WTC11 (cell line): ENCODE data around the gene PUDP.

Experiments used
- E2F1 ChIP-seq: sonication (generic); formaldehyde crosslinking; IDR thresholded peaks from 2 replicates; pipeline ENCODE4 v1.8.0; 2022; ENCODE audit warnings: mild to moderate bottlenecking, missing genetic modification reagents
- ELF4 ChIP-seq: sonication (generic); formaldehyde crosslinking; IDR thresholded peaks from 2 replicates; pipeline ENCODE4 v1.8.1; 2022; ENCODE audit warnings: low read depth, mild to moderate bottlenecking, moderate library complexity, missing genetic modification reagents
- ESRRA ChIP-seq: sonication (generic); formaldehyde crosslinking; IDR thresholded peaks from 2 replicates; pipeline ENCODE4 v1.8.1; 2022; ENCODE audit warnings: mild to moderate bottlenecking, missing genetic modification reagents, borderline replicate concordance
- MAX ChIP-seq: sonication (generic); formaldehyde crosslinking; IDR thresholded peaks from 2 replicates; pipeline ENCODE4 v1.8.0; 2022; ENCODE audit warnings: mild to moderate bottlenecking, missing genetic modification reagents
- MYBL2 ChIP-seq: sonication (generic); formaldehyde crosslinking; IDR thresholded peaks from 2 replicates; pipeline ENCODE4 v1.8.1; 2023; ENCODE audit warnings: mild to moderate bottlenecking, moderate library complexity, missing genetic modification reagents
- NFE2L1 ChIP-seq: sonication (generic); formaldehyde crosslinking; IDR thresholded peaks from 2 replicates; pipeline ENCODE4 v1.8.1; 2023; ENCODE audit warnings: missing genetic modification reagents
- TP53 ChIP-seq: sonication (generic); formaldehyde crosslinking; IDR thresholded peaks from 2 replicates; pipeline ENCODE4 v1.8.1; 2023; ENCODE audit warnings: mild to moderate bottlenecking, missing genetic modification reagents
- ZNF232 ChIP-seq: sonication (generic); formaldehyde crosslinking; IDR thresholded peaks from 2 replicates; pipeline ENCODE4 v1.8.0; 2022; ENCODE audit warnings: mild to moderate bottlenecking, missing genetic modification reagents
- TF ChIP-seq, protein P1 (sequence below): fragments of 200-600 bp; IDR thresholded peaks from 2 replicates; pipeline ENCODE4 v1.8.0; 2022; ENCODE audit warnings: antibody characterized with exemption
- TF ChIP-seq, protein P2 (sequence below): sonication (generic); formaldehyde crosslinking; IDR thresholded peaks from 2 replicates; pipeline ENCODE4 v1.8.1; 2023; ENCODE audit warnings: mild to moderate bottlenecking, missing genetic modification reagents, moderate library complexity

- no peak for TF ChIP-seq ESRRA
- TF ChIP-seq, protein P1, sequence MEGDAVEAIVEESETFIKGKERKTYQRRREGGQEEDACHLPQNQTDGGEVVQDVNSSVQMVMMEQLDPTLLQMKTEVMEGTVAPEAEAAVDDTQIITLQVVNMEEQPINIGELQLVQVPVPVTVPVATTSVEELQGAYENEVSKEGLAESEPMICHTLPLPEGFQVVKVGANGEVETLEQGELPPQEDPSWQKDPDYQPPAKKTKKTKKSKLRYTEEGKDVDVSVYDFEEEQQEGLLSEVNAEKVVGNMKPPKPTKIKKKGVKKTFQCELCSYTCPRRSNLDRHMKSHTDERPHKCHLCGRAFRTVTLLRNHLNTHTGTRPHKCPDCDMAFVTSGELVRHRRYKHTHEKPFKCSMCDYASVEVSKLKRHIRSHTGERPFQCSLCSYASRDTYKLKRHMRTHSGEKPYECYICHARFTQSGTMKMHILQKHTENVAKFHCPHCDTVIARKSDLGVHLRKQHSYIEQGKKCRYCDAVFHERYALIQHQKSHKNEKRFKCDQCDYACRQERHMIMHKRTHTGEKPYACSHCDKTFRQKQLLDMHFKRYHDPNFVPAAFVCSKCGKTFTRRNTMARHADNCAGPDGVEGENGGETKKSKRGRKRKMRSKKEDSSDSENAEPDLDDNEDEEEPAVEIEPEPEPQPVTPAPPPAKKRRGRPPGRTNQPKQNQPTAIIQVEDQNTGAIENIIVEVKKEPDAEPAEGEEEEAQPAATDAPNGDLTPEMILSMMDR, result no peak; the same call in 1 of the 2 replicates
- no peak for TF ChIP-seq TP53 (CRISPR knock-in tag)
- no peak for TF ChIP-seq MYBL2 (CRISPR knock-in tag)
- TF ChIP-seq ELF4, result no peak
- TF ChIP-seq MAX (CRISPR knock-in tag), result no peak
- TF ChIP-seq ZNF232 (CRISPR knock-in tag), result no peak
- TF ChIP-seq NFE2L1 (CRISPR knock-in tag), result no peak
- TF ChIP-seq, protein P2, sequence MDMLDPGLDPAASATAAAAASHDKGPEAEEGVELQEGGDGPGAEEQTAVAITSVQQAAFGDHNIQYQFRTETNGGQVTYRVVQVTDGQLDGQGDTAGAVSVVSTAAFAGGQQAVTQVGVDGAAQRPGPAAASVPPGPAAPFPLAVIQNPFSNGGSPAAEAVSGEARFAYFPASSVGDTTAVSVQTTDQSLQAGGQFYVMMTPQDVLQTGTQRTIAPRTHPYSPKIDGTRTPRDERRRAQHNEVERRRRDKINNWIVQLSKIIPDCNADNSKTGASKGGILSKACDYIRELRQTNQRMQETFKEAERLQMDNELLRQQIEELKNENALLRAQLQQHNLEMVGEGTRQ (CRISPR knock-in tag), result no peak
- no peak for TF ChIP-seq E2F1
Measured at GRCh38 chrX:7191681-7192110, 43.7 kb upstream of the PUDP start.
